HPDE6-E6E7 (cell line): Measurements from ENCODE around the gene ATE1.

Source experiments
- DNase-seq: peaks from one replicate; pipeline ENCODE4 v3.0.0; 2011; ENCODE audit warnings: missing footprints; ENCODE audit errors: extremely low spot score

Gene ATE1

DNA sequence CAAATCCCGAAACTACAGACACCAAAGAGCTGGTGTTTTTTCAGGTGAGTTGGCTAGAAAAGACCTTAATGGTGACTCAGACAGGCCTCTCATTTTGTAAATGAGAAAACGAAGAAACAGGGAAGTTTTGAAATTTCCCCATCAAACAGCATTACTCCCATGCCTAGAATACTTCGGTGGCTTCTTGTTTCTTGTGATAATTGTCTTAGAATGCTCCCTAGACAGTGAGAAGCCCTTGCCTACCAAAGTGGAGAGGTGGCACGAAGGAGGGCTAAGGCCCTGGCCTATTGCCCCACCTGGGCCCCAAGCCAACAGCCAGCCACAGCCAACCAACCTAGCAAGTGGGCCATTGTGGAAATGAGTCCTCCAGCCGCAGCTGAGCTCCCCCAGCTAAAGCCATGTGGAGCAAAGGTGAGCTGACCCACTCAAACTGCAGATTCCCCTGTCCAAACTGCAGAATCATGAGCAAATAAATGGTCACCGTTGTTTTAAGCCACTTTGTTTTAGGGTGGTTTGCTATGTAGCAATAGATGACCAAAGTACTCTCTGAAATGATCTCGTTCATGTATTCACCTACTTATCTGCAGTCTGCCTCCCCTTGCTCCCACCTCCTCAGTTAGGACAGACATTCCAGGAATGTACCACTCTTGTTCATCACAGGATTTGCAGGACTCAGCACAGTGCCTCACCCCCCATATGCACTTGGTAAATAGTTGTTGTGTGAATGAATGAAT, 231.9 kb downstream of the ATE1 start:
- no peak for DNase-seq

DNA sequence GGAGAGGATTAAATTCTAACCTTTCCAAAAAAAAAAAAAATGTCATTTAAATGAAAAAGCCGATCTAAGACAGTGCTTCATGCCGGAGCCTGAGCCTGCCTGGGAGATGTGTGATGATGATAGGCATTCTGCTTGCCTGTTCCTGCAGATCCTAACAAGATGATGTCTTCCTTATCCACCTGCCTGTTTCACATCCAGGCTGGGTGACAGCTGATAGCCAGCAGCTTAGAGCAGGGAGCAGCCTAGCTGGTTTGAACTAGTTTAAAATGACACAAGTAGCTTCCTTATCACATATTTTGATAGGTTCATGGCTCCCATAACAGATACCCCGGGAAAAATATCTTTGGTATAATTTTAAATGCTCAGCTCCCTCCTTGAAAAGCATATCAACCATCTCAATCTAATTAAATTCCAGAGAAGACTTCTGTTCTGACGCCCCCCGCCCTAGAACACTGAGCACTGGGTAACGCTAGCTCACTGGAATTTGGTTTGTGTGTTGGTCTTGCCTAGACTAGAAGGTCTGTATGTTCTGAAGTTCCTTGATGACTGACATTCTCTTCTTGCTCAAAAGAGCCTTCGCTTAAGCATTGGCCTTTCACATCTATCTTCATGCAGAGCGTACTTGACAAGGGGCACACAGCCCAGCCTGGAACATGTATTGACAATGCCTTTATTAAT, 232.7 kb downstream of the ATE1 start:
- no peak for DNase-seq

DNA sequence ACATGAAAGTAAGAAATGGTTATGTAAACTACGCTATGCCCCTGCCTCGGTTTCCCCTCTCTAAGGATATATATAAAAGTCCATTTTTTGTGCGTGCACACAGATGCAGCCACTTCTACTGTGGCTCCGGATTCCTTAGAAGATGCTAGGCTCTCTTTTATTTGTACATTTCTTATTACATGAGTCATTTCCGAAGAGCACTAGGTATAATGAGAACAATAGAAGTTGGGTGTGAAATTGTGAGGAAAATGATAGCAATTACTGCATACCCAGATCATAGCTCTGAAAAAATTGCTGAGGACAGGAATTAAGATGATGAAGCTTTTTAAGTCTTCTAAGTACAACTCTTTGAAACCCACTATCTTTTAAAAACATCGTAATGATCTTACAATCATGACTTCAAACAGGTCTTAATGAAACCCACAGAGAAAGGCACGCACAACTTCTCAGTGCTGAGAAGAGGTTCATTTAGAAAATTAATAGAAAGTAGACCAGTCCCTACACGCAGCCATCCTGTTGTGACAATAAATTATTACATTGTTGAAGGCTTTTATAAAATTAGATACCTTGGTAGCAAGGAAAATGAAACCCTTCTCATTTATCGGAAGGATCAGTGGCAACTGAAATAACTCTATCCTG, 233.4 kb downstream of the ATE1 start:
- peak; percentile 6 for DNase-seq

DNA sequence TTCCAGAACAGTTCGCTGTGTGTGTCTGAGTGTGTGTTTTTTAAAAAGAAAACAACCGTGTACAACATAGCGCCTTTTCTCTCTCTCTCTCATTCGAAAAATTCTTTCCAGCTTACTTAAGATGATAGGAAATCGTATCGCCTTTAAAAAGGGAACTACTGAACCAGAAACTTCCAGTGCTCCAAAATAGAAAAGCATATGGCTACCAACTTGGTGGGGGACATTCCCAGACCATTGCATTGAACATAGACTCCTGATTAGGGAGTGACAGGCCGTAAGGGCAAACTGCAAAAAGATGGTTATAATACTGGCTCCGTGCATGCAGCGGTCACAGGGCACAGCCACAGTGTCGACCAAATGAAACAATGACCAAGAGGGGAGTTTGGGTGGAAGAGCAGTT, 235.2 kb downstream of the ATE1 start:
- no peak for DNase-seq

DNA sequence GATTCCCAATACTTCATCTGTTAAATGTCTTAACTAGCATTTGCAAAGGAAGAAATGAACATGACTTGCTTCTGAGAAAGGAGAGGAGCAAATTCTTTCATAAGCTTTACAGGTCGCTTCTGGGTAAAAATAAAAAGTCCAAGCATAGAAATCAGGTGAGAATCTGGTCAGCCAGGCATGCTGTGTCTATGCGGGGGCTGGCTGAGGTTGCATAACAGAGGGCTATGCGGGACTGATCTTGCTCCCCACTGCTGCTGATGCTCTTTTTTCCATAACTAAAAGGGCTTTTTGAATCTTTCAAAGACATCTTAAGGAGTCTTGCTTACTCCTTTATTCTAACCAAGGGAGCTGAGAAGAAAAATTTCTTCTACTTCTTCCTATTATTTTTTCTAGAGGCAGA, 236.9 kb downstream of the ATE1 start:
- no peak for DNase-seq
